Transverse colon (tissue), 3 donors: Measurements from ENCODE around the gene TNXB.
"Not testable (repeated sequence)": the region's sequence is repeated elsewhere in the genome, so short reads cannot be mapped to it uniquely, and the experiment has no call there.

ENCODE experiments used
- CTCF ChIP-seq, 5 experiments: fragments of 200-600 bp in 3 of 5; fragments of 450-650 bp in 2 of 5; sonication (generic) in 3 of 5; IDR thresholded peaks; 1 replicate in 2 of 5; 2 replicates in 3 of 5; pipeline ENCODE4 v1.5.1; 2016 to 2017; ENCODE audit warnings: antibody characterized with exemption in 5 of 5, inconsistent platforms in 3 of 5, mild to moderate bottlenecking in 2 of 5, moderate library complexity in 1 of 5
- EP300 ChIP-seq: sonication (generic); formaldehyde crosslinking; IDR thresholded peaks from one replicate; pipeline ENCODE4 v1.6.1; 2017; ENCODE audit warnings: antibody characterized with exemption, low read depth

- not testable (repeated sequence) for TF ChIP-seq EP300; CTCF (IDR thresholded peaks at IDR 0.05)
These were observed 94.6 kb downstream of the TNXB start, which contains the start of gene C4B for GRCh38 chr6:32014547-32014946.
